ENCODE data around the gene RNU4-1.
"Not testable (repeated sequence)": the region's sequence is repeated elsewhere in the genome, so short reads cannot be mapped to it uniquely, and the experiment has no call there.

Gene RNU4-1

GRCh38 chr12:120292661-120293531 lies at the start of gene RNU4-1:
TSS of gene RNU4-1 (minus strand) at chr12:120293237.
- DNase-seq = peak; percentile 93

- DNase-seq = no peak
These were observed 49.4 kb upstream of the RNU4-1 start for GRCh38 chr12:120342175-120343038.

- no peak for DNase-seq
These were observed 46.2 kb upstream of the RNU4-1 start for GRCh38 chr12:120339256-120339655.

- no peak for DNase-seq
These were observed 44.7 kb upstream of the RNU4-1 start for GRCh38 chr12:120337730-120338129.

GRCh38 chr12:120336392-120336791 lies 43.4 kb upstream of the RNU4-1 start:
- DNase-seq = not testable (repeated sequence)

GRCh38 chr12:120335447-120335846 lies 42.4 kb upstream of the RNU4-1 start:
- DNase-seq = peak; percentile 4

GRCh38 chr12:120332523-120332922 lies 39.5 kb upstream of the RNU4-1 start:
- DNase-seq = no peak

GRCh38 chr12:120332041-120332440 lies 39.0 kb upstream of the RNU4-1 start:
- DNase-seq = no peak

GRCh38 chr12:120331390-120331789 lies 38.4 kb upstream of the RNU4-1 start:
- DNase-seq = no peak

- no peak for DNase-seq
These were observed 35.2 kb upstream of the RNU4-1 start for GRCh38 chr12:120328228-120328627.

GRCh38 chr12:120327593-120327992 lies 34.6 kb upstream of the RNU4-1 start, which contains the start of gene PLA2G1B:
TSS of gene PLA2G1B (minus strand) at chr12:120327779. CDS start at chr12:120327753, 26 bp downstream.
- DNase-seq = no peak

GRCh38 chr12:120324841-120325417 lies 31.9 kb upstream of the RNU4-1 start:
- no peak for DNase-seq

- DNase-seq = no peak
These were observed 30.7 kb upstream of the RNU4-1 start for GRCh38 chr12:120323772-120324171.

- DNase-seq = no peak
These were observed 28.6 kb upstream of the RNU4-1 start for GRCh38 chr12:120321382-120322202.

GRCh38 chr12:120317224-120318105 lies 24.4 kb upstream of the RNU4-1 start:
- DNase-seq = peak; percentile 99

- peak; percentile 41 for DNase-seq
These were observed 23.8 kb upstream of the RNU4-1 start for GRCh38 chr12:120316798-120317223.

GRCh38 chr12:120314220-120314619 lies 21.2 kb upstream of the RNU4-1 start:
- no peak for DNase-seq

- peak; percentile 82 for DNase-seq
These were observed 9.2 kb upstream of the RNU4-1 start, which contains the start of gene SIRT4 for GRCh38 chr12:120301962-120302815. TSS of gene SIRT4 (plus strand) at chr12:120302321. CDS start at chr12:120303562, 1,241 bp downstream.

- no peak for DNase-seq
These were observed 701 bp downstream of the RNU4-1 start for GRCh38 chr12:120292411-120292660.

GRCh38 chr12:120290609-120291305 lies 2.3 kb downstream of the RNU4-1 start:
- DNase-seq = no peak
